Activated CD8-positive, alpha-beta memory T cell treated with anti-CD3 and anti-CD28 coated beads for 4 hours (primary cell): ENCODE data around the gene ZDHHC14.

Experiments
- DNase-seq, 2 donors: peaks; one replicate each; pipeline ENCODE4 v3.0.0-alpha.2; 2020; ENCODE audit warnings: low read depth in 2 of 2

ZDHHC14 gene

GRCh38 chr6:157491571-157492232 lies 110.7 kb downstream of the ZDHHC14 start:
- no peak for DNase-seq

DNA sequence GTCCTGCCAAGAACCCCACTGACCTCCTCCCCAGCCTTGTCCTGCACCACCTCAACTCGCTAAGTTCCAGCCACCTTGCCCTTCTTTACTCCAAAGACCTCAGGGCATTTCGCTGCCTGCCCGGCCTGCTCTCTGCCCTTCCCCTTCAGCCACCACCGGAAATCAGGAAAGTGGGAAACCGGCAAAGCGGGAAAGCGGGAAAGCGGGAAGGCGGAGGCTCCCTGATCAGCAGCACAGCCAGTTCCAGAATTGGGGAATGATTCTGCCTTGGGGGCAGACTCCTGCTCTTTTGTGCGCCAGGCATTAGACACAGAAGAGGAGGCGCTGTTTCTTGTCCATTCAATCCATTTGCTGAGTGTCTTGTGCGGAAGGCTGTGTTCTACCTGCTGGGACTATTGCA lies 111.3 kb downstream of the ZDHHC14 start:
- no peak for DNase-seq

DNA sequence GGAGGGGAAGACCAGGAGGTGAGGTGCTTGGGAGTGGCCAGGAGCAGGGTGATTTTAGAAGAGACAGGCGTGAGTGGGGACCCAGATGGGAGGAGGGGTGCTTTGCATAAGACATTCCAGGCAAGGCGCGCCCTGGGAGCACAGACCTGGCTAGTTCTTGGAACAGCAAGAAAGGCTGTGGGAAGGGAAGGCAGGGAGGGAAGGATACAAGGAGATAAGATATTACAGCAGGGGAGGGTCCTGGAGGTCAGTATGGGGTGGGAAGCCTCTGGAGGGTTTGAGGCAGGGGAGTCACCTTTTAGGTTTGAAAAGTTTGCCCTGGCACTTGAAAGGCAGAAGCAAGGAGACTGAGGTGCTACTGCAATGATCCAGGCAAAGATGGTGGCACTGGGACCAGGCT lies 111.8 kb downstream of the ZDHHC14 start:
- DNase-seq: no peak

GRCh38 chr6:157493173-157493572 lies 112.2 kb downstream of the ZDHHC14 start:
- DNase-seq: no peak

DNA sequence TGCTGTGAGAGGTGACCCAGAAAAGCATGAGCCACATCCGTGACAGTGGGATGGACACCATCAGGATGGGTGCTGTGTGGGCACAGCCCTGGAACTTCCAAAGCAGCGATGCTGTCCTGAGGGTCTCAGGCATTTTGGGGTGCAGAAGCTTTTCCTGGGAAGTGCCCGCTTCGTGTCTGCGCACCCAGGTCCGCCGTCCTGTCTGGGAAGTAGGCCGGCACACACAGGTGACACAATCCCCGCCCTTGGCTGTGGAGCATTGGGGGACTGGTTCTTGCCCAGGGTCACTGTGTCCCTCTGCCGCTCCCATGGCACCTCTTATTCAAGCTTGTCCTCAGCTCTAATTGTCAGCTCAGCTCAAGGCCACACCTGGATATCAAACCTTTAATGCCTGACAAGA lies 112.6 kb downstream of the ZDHHC14 start:
- DNase-seq: no peak

DNA sequence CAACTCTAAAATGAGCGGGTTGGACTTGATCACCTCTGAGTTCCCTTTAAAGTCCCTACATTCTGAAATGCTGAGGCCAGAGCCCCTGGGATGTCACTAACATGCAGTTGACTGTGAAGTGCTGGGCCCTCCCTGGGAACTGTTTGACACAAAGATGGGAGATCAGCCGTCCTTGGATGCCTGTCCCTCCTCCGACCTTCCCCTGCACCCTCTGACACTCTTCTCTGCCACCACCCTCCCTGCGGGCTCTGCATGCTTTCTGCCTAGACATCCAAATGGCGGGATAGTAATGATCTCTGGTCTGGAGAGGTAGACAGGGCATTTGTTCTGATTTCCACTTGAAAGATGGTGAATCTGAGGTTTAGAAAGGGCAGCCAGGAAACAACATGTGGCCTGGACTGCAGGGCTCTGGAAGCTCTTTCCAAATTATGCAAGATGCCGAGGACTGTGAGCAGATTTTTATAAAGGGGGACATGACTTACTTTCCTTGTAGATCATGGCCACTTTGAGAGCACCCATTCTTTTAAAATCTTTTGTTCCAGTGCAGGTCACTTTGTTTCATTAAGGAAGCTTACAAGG lies 113.2 kb downstream of the ZDHHC14 start:
- no peak for DNase-seq

DNA sequence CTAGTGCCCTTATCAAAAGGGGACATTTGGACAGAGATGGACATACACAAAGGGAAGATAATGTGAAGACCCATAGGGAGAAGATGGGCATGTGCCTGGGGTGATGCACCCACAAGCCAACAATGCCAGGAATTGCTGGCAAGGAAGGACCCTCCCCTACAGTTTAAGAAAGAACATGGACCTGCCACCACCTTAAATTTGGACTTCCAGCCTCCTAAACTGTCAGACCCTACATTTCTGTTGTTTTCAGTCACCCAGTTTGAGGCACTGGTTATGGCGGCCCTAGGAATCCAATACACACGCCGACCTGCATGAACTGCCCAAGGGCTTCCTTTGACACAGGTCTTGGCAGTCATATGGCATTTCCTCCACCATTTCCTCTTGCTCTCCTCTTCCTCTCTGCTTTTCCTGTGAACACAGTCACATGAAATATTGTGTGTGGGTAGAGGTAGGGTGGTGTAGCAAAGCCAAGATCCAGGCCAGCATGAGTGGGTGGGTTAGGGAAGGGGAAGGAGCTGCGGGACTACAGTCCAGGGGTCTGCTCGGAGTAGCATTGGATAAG lies 115.6 kb downstream of the ZDHHC14 start:
- no peak for DNase-seq

GRCh38 chr6:157497579-157497978 lies 116.6 kb downstream of the ZDHHC14 start:
- DNase-seq: no peak

DNA sequence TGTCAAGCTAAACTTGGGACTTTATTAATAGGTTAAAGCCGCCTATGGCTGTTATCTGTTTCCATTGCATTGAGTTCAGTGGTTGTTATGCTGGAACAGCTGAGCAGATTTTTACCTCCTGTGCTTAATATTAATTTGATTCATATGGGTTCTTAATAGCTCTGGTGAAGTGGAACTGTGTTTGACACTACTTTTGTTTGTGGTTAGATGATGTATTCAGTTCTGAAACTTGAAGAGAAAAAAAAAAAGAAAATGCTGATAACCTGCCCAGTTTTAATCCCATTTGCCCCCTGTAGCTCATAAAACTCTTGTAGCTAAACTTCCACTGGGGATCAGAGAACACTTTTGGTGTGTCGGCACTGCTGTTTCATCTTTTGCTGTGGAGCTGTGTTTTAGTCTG lies 117.8 kb downstream of the ZDHHC14 start:
- no peak for DNase-seq

GRCh38 chr6:157500022-157500421 lies 119.0 kb downstream of the ZDHHC14 start:
- no peak for DNase-seq

- no peak for DNase-seq
Observed at GRCh38 chr6:157503018-157503747, 122.2 kb downstream of the ZDHHC14 start.

GRCh38 chr6:157505912-157506491 lies 125.0 kb downstream of the ZDHHC14 start:
- no peak for DNase-seq

DNA sequence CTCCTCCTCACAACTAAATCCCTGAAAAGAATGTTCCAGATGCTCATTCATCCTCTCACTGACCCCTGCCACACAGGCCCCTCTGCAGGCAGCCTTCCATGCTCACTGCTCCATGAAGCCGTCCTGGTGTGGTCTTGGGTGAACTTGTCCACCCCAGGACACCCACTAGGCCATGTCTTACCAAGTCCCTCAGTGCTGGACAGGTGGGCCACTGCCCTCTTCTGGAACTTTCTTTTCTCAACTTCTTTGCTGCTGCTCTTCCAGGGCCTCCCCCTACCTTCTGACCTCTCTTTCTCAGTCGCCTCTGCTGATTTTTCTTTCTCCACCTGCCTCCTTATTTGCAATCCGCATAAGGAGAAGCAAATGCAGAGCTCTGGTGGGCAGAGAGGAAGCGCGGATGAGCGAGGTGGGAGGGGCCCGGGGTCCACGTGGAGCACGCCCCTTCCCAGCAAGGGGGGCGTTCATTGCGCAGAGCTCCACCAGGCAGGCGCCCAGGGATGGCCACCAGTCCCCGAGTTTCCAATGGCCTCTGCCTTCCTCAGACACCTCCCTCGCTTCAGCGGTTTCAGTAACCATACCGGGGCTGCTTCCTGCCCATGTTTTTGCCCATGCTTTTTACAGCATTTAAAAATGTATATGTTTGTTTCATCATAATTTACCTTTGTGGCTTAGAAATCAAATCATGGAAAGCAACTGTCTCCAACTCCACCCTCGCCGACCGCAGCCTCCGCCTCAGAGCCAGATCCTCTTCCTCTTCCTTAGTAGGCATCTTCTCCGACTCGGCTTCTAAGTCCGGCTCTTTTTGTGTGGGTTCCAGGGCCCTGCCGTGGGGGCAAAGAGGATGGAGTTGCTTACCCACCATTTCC lies 129.6 kb downstream of the ZDHHC14 start:
- no peak for DNase-seq

GRCh38 chr6:157511682-157512381 lies 130.8 kb downstream of the ZDHHC14 start:
- no peak for DNase-seq

DNA sequence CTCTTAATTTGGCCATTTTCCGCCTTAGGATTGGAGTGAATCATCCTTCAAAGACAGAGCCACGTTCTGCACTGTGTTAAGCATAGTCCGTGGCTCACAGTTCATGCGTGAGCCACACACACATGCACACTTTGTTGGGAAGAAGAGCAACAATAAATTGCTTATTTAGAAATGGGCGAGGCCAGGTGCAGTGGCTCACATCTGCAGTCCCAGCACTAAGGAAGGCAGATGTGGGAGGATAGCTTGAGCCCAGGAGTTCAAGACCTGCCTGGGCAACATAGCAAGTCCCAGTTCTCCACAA lies 131.3 kb downstream of the ZDHHC14 start:
- DNase-seq: no peak

GRCh38 chr6:157513004-157513603 lies 132.1 kb downstream of the ZDHHC14 start:
- DNase-seq: no peak

GRCh38 chr6:157513619-157514485 lies 132.9 kb downstream of the ZDHHC14 start:
- no peak for DNase-seq

GRCh38 chr6:157514659-157515496 lies 133.9 kb downstream of the ZDHHC14 start:
- DNase-seq: no peak
